GM21717 (cell line): ENCODE data around the gene TMCC1.
"Not testable (repeated sequence)": the region's sequence is repeated elsewhere in the genome, so short reads cannot be mapped to it uniquely, and the experiment has no call there.

Experiments used
- ATAC-seq: cut with Tn5 transposase; IDR thresholded peaks from one replicate; pipeline ENCODE4 v1.9.1; 2021; ENCODE audit warnings: mild to moderate bottlenecking, moderate library complexity; ENCODE audit not compliant: unreplicated experiment

The TMCC1 gene

DNA sequence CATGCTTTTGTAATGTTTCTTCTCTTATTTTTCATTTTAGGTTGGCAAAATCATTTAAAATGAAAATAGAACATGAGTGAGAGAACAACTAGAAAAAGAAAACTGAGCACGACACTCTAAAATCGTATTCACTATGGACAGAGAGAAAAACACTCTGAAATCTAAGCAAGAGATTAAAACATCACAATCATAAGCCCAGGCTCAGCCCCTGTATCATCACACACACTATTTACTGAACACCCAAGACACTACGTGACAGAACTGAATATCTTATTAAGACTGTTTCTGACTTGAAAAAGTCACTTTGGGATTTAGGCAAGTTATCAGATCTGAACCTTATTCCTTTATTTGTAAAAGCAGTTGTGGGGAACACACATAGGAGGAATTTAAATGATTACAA lies 204.5 kb downstream of the TMCC1 start:
- no peak for ATAC-seq

GRCh38 chr3:129688271-129688895 lies 205.1 kb downstream of the TMCC1 start:
- ATAC-seq = no peak

DNA sequence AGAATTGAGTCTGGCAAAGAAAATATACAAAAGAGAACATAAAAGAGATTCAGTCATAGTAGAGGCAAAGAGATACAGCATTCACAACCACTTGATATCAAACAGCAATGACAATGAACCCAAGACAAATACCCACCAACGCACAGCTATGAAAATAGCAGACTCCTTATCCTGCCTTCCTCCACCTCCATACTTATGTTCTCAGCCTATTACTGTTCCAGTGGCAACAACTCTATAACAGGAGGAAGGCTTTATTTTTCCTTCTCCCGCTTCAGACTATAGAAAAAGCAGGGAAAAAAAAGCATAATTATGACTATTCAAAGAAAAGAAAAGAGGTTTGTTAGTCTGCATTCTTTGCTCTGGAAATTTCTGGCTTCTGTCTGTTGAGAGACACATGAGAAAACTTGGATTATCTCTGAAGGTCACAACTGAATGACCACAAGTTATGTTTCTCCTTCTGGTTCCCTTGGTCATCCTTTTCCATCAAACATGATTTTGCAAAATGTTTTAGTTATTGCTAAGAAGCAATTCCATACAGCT lies 205.9 kb downstream of the TMCC1 start:
- no peak for ATAC-seq

DNA sequence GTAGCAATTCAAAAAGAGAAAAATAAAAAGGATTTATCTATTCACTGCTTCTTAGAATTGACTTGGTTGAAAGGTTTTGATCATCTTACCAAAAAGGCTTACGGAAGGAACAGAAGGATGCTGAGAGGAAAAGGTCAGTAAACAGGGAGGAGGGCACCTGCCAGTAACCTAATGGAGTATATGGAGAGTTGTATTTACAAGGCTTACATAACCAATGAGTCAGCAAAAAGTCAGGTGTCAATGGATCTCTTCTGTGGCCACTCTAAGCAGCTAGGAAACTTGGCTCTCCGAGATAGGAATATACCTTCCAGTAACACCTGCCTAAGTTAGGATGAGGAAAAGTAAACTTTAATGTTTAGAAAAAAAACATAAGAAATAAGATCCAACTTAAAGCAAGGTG lies 206.6 kb downstream of the TMCC1 start:
- no peak for ATAC-seq

GRCh38 chr3:129684270-129684669 lies 209.2 kb downstream of the TMCC1 start:
- no peak for ATAC-seq

- ATAC-seq = no peak
Measured at GRCh38 chr3:129683201-129683600, 210.3 kb downstream of the TMCC1 start.

GRCh38 chr3:129676985-129677384 lies 216.5 kb downstream of the TMCC1 start:
- no peak for ATAC-seq

DNA sequence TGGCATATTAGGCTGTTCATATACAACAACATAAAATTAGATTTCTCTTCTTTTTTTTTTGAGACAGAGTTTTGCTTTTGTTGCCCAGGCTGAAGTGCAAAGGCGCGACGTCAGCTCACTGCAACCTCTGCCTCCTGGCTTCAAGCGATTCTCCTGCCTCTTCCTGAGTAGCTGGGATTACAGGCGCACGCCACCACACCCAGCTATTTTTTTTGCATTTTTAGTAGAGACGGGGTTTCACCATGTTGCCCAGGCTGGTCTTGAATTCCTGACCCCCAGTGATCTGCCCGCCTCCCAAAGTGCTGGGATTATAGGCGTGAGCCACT lies 218.8 kb downstream of the TMCC1 start:
- ATAC-seq = not testable (repeated sequence)

- ATAC-seq = no peak
Measured at GRCh38 chr3:129673897-129674797, 219.4 kb downstream of the TMCC1 start.

DNA sequence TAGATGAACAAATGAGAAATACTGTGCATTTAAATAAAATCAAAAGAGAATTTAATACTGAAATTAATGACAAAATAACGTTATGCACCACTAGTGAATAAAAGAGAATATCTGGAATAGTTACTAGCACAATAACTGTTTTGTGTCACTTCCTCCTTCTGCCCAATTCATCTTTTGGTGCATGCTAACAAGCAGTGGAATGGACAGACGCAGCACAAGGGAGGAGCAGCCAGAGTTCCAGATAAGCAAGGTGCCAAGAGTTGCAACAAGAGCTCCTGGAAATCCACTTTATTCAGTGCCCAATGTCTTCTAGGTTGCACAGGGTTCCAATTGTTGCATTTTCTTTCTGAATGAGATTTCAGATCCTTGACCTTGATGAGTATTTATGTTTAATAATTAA lies 220.5 kb downstream of the TMCC1 start:
- no peak for ATAC-seq

GRCh38 chr3:129672412-129672811 lies 221.1 kb downstream of the TMCC1 start:
- ATAC-seq = no peak

DNA sequence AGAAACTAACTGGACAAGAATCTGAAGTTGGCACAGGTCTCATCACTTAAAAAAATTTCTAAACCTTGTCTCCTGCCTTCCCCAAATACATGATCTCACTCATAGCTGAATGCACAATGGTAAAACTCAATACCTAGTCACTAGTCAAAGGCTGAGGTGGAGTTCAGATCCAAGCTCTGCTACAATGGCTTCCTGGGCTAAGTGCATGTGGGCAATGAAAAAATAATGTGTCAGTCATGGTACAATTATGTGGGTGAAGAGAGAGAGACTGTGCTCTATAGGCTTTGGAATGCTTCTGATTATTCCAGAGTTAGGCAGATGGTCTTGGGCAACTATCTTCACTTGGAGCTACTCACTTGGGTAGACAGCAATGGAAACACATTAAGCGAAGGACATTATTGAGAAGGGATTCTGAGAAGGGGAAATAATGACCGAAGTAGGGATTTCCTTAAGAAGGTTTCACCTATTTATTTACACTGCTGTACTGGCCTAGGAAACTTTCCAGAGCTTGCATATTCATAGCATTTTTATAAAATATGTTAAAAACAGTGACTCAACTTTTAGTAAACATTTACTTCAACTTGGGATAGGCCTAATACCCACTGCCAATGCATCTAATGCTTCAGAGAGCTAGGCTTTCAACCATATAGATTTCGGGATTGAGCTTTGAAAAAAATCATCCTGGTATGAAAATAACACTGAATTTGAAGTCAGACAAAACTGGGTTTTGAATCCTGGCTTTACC lies 228.3 kb downstream of the TMCC1 start:
- ATAC-seq = no peak

DNA sequence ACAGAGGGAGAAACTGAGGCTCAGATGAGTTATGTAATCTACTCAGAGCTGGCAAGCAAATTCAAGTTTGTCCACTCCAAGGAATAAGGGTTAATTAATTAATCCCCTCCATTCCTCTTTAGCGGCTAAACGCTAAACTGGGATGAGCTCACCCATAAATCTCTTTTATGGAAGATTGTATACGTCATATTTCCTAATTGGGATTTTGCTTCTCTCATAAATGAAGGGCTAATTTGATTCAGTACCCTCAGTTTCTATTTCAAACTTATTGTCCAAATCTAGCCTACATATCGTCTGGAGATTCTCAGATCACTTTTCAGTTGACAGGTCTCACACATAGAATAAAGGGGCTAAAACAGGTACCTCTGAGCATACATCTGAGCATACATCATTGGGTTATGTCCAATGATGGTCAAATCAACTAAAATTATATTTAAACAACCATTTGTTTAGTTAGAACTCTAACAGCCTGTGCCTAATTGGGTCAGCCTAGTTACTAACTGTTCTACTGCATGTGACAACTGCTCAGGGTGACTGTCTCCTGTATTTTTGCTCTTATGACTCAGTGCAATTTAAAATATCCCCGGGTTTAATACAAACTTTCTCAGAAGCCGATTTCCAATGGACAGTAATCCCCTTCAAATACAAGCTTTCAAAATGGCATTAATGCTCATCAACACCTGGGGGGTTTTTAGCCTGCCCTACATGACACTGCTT lies 229.4 kb downstream of the TMCC1 start:
- ATAC-seq = no peak

- ATAC-seq = no peak
Measured at GRCh38 chr3:129663045-129663446, 230.5 kb downstream of the TMCC1 start.

- no peak for ATAC-seq
Measured at GRCh38 chr3:129662191-129662608, 231.3 kb downstream of the TMCC1 start.

DNA sequence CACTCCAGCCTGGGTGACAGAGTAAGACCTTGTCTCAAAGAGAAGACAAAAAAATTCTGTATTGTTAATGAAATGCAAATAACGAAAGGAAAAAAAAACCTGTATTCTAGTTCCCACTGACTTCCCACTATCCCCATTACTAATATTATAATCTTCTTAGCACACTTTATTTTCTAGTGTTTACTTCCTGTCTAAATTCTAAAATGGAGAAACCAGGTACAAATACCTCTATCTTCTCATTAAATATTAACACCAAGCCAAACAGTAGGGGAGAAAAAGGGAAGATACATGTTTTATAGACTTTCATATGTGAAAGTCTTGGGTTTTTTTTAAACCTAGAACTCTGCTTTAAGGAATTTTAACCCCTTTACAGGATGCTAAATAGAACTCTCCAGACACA lies 231.7 kb downstream of the TMCC1 start:
- ATAC-seq = no peak

- no peak for ATAC-seq
Measured at GRCh38 chr3:129658110-129658843, 235.2 kb downstream of the TMCC1 start.

DNA sequence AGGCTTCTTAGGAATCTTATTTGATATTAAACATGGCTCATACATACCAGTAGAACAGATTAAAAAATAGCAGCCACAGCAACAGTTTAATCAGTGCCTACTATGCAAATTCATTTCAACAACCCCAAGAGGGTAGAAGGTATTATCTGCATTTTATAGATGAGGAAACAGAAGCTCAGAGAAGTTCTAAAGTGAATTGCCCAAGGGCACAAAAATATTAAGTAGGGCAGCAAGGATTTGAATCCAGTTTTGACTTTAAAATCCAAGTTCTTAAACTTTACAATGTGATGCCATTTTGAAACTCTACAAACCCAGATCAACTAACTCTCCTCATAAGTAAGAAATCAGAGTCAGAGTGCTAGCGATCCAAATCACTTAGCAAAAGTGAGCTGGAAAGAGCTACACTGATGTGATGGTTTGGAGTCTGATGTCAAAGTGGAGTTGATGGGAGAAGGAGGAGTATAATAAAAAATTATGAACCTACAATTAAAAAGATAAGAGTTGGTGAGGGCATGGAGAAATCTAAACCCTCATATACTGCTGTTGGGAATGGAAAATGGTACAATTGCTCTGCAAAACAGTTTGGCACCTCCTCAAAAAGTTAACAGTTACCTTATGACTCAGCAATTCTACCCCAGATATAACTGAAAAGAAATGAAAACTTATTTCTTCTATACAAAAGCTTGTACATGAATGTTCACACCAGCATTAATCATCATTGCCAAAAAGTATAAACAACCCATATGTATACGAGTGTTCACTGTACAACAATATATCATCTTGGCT lies 236.1 kb downstream of the TMCC1 start:
- ATAC-seq = no peak

GRCh38 chr3:129656659-129657247 lies 236.8 kb downstream of the TMCC1 start:
- ATAC-seq = no peak
